RWPE2 (cell line): ENCODE measurements around the gene NDUFB11.
"Not testable (repeated sequence)": the region's sequence is repeated elsewhere in the genome, so short reads cannot be mapped to it uniquely, and the experiment has no call there.

ENCODE experiments used
- ATAC-seq: fragments of 200-7000 bp; cut with Tn5 transposase; 3 replicates; pipeline ENCODE4 v1.9.1; 2021; ENCODE audit warnings: low read depth
- DNase-seq: peaks from one replicate; pipeline ENCODE4 v3.0.0-alpha.2; 2020; ENCODE audit warnings: low spot score
- H3K27ac ChIP-seq: fragments of 450-650 bp; 2 replicates; pipeline ENCODE4 v1.5.1; 2017; ENCODE audit warnings: mild to moderate bottlenecking; ENCODE audit not compliant: poor library complexity, severe bottlenecking
- H3K27me3 ChIP-seq: fragments of 250-450 bp; sonication (Bioruptor Pico); 2 replicates; pipeline ENCODE4 v1.5.1; 2021; ENCODE audit warnings: mild to moderate bottlenecking, moderate library complexity; ENCODE audit not compliant: insufficient read depth, poor library complexity, severe bottlenecking
- H3K36me3 ChIP-seq: fragments of 250-450 bp; sonication (Bioruptor Pico); 2 replicates; pipeline ENCODE4 v1.5.1; 2020; ENCODE audit warnings: low read depth, mild to moderate bottlenecking, moderate library complexity
- H3K4me1 ChIP-seq: fragments of 250-450 bp; sonication (Bioruptor Pico); 2 replicates; pipeline ENCODE4 v1.5.1; 2021; ENCODE audit warnings: mild to moderate bottlenecking, moderate library complexity; ENCODE audit not compliant: insufficient read depth, poor library complexity, severe bottlenecking
- H3K4me3 ChIP-seq: fragments of 250-450 bp; sonication (Bioruptor Pico); 2 replicates; pipeline ENCODE4 v1.5.1; 2021; ENCODE audit warnings: mild to moderate bottlenecking, moderate library complexity; ENCODE audit not compliant: severe bottlenecking
- H3K9me3 ChIP-seq: fragments of 250-450 bp; sonication (Bioruptor Pico); 2 replicates; pipeline ENCODE4 v1.5.1; 2021; ENCODE audit warnings: mild to moderate bottlenecking, moderate library complexity; ENCODE audit not compliant: severe bottlenecking
- CTCF ChIP-seq: fragments of 450-650 bp; IDR thresholded peaks from one replicate; pipeline ENCODE4 v1.5.1; 2017; ENCODE audit warnings: mild to moderate bottlenecking, moderate library complexity; ENCODE audit not compliant: poor library complexity, severe bottlenecking

NDUFB11 gene

GRCh38 chrX:47138171-47138570 lies 6.3 kb downstream of the NDUFB11 start:
- DNase-seq (no peak), ATAC-seq (no peak)
- Histone ChIP-seq H3K27me3 (no peaks in the 10 kb centered on the region), H3K36me3 (no peaks in the 10 kb centered on the region), H3K4me1 (no peaks in the 10 kb centered on the region), H3K27ac (no peak overlapping the region), H3K9me3 (no peaks in the 10 kb centered on the region), H3K4me3 (no peak overlapping the region)
- no peak for TF ChIP-seq CTCF

- peak; percentile 79 for ATAC-seq
- H3K36me3 ChIP-seq, DNase-seq, H3K4me3 ChIP-seq, H3K4me1 ChIP-seq, H3K27ac ChIP-seq, H3K27me3 ChIP-seq, H3K9me3 ChIP-seq: not testable (repeated sequence)
Measured at GRCh38 chrX:47135650-47136049, 8.9 kb downstream of the NDUFB11 start.

GRCh38 chrX:47133493-47133892 lies 11.0 kb downstream of the NDUFB11 start:
- Histone ChIP-seq H3K9me3 (no peaks in the 10 kb centered on the region), H3K4me1 (no peaks in the 10 kb centered on the region), H3K27ac (no peak overlapping the region), H3K4me3 (no peak overlapping the region), H3K36me3 (no peaks in the 10 kb centered on the region), H3K27me3 (no peaks in the 10 kb centered on the region)
- DNase-seq (no peak), ATAC-seq (no peak)
- TF ChIP-seq CTCF: no peak

GRCh38 chrX:47129899-47130358 lies 14.6 kb downstream of the NDUFB11 start:
- Histone ChIP-seq H3K9me3 (no peaks in the 10 kb centered on the region), H3K4me3 (peak overlapping the region; percentile 67), H3K27ac (peak overlapping the region; percentile 29), H3K36me3 (no peaks in the 10 kb centered on the region), H3K27me3 (no peaks in the 10 kb centered on the region), H3K4me1 (no peaks in the 10 kb centered on the region)
- DNase-seq (no peak), ATAC-seq (no peak)
- TF ChIP-seq CTCF: no peak

GRCh38 chrX:47129157-47129898 lies 15.2 kb downstream of the NDUFB11 start:
- peak; percentile 69 for DNase-seq
- peak overlapping the region; percentile 29 for H3K27ac ChIP-seq
- ATAC-seq: peak; percentile 99
- no peaks in the 10 kb centered on the region for H3K27me3 ChIP-seq
- H3K36me3 ChIP-seq: no peaks in the 10 kb centered on the region
- H3K9me3 ChIP-seq: no peaks in the 10 kb centered on the region
- TF ChIP-seq CTCF: no peak
- no peaks in the 10 kb centered on the region for H3K4me1 ChIP-seq
- peak overlapping the region; percentile 67 for H3K4me3 ChIP-seq

GRCh38 chrX:47124466-47124865 lies 20.0 kb downstream of the NDUFB11 start:
- H3K27me3 ChIP-seq, H3K4me3 ChIP-seq, H3K9me3 ChIP-seq, H3K36me3 ChIP-seq, DNase-seq, ATAC-seq, H3K4me1 ChIP-seq, H3K27ac ChIP-seq: not testable (repeated sequence)

GRCh38 chrX:47116551-47117110 lies 27.9 kb downstream of the NDUFB11 start:
- not testable (repeated sequence) for DNase-seq, H3K4me1 ChIP-seq, H3K27me3 ChIP-seq, H3K36me3 ChIP-seq, H3K9me3 ChIP-seq, ATAC-seq, H3K4me3 ChIP-seq, H3K27ac ChIP-seq
